Astrocyte (in vitro differentiated cells and primary cell): ENCODE data around the gene KEAP1.

Experiments
- CTCF ChIP-seq: IDR thresholded peaks from 2 replicates; pipeline ENCODE4 v1.5.1; 2011; ENCODE audit warnings: low read depth, mild to moderate bottlenecking, inconsistent platforms, low read length, moderate library complexity; ENCODE audit not compliant: insufficient read depth
- EZH2 ChIP-seq: IDR thresholded peaks from 2 replicates; pipeline ENCODE4 v1.6.1; 2012; ENCODE audit warnings: mild to moderate bottlenecking, low read length, inconsistent platforms; ENCODE audit not compliant: insufficient read depth

- TF ChIP-seq CTCF (no peak), EZH2 (no peak)
Observed at GRCh38 chr19:10501971-10502523, 1.1 kb downstream of the KEAP1 start.
